ENCODE data around the gene PTPRH.

Gene PTPRH

DNA sequence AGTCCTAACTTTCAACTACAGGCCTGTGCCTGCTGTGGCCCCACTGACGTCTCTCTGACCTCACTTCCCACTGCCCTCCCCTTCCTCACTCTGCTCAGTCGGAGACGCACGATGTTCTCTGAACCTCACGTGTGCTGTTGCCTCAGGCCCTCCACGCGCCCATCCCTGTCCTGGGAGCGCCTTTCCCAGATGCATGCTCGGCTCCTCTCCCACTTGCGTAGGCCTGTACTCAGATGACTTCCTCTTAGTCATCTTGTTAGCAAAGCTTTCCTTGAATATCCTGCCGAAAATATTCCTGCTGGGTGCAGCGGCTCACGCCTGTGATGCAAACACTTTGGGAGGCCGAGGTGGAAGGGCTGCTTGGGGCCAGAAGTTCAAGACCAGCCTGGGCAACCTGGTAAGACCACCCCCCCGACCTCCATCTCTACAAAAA lies 19.9 kb downstream of the PTPRH start:
- Histone ChIP-seq H3K9me3 (ENCODE audit: control insufficient read depth, insufficient read depth, low read length) (no peaks in the 10 kb centered on the region), H3K4me1 (ENCODE audit: control insufficient read depth, insufficient read depth, low read length) (no peaks in the 10 kb centered on the region), H3K4me3 (ENCODE audit: low read depth, low read length) (no peak overlapping the region), H3K27me3 (ENCODE audit: control insufficient read depth, insufficient read depth, low read length) (peaks cover 2% of the 10 kb centered on the region), H3K9ac (ENCODE audit: low read depth, low read length) (no peak overlapping the region), H3K36me3 (ENCODE audit: control insufficient read depth, insufficient read depth, low read length) (no peaks in the 10 kb centered on the region)

DNA sequence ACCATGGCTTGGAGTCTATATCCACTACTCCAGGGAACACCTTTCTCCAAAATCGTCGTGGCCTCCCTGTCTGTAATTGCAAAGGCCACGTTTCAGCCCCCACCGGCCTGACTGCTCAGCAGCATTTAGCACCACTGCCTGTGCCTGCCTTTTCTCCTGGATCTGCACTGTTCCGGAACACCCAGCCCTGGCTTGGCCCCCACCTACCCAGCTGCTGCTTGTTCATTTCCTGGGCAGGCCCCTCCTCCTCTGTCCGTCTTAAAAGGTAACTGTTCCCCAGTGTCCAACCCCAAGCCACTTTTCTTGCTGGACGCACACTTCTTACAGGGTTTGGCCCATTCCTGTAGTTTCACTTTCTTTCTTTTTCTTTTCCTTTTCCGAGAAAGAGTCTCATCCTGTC lies 20.7 kb downstream of the PTPRH start:
- Histone ChIP-seq H3K4me1 (ENCODE audit: control insufficient read depth, insufficient read depth, low read length) (no peaks in the 10 kb centered on the region), H3K27me3 (ENCODE audit: control insufficient read depth, insufficient read depth, low read length) (peaks cover 2% of the 10 kb centered on the region), H3K36me3 (ENCODE audit: control insufficient read depth, insufficient read depth, low read length) (no peaks in the 10 kb centered on the region), H3K9me3 (ENCODE audit: control insufficient read depth, insufficient read depth, low read length) (no peaks in the 10 kb centered on the region), H3K4me3 (ENCODE audit: low read depth, low read length) (no peak overlapping the region), H3K9ac (ENCODE audit: low read depth, low read length) (no peak overlapping the region)

DNA sequence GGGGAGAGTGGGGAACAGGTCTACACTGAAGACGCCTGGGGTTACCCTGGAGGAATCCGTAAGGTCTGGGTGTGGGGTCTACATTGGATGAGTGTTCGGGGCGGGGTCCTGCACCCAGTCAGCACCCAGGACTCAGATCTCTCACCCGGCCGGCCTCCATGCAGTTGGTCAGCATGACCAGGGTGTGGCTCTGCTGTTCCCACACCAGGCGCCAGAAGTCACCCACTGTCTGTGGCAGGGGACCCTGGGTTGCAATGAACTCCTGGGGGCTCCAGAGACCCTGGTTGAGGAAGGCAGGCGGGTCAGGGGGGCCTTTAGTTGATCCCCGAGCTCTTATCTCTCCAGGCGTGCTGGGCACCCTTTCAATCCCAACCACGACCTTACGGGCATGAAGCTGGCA lies 23.2 kb downstream of the PTPRH start:
- H3K4me1 ChIP-seq (ENCODE audit: control insufficient read depth, insufficient read depth, low read length) = no peaks in the 10 kb centered on the region
- no peak overlapping the region for H3K4me3 ChIP-seq (ENCODE audit: low read depth, low read length)
- H3K9ac ChIP-seq (ENCODE audit: low read depth, low read length) = no peak overlapping the region
- no peaks in the 10 kb centered on the region for H3K9me3 ChIP-seq (ENCODE audit: control insufficient read depth, insufficient read depth, low read length)
- H3K36me3 ChIP-seq (ENCODE audit: control insufficient read depth, insufficient read depth, low read length) = no peaks in the 10 kb centered on the region
- H3K27me3 ChIP-seq (ENCODE audit: control insufficient read depth, insufficient read depth, low read length) = peaks cover 13% of the 10 kb centered on the region

DNA sequence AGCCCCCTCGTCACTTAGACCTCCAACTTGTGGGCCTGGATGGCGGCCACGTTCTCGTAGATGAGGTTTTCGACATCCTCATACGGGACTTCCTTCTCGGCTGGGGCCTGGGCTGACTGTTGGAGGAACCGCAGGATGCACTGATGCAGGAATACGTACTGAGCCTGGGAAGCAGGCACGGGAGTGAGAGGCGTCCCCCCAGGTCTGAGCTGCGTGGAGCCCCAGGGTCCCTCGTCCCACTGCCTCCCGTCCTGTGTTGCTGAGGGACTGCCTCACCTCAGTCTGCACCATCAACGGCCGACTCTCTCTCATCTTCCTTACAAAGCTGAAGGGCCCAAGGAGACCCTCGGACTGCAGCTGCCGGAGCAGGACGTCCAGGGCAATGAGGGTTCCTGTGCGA lies 27.6 kb downstream of the PTPRH start:
- Histone ChIP-seq H3K27me3 (ENCODE audit: control insufficient read depth, insufficient read depth, low read length) (peaks cover 23% of the 10 kb centered on the region), H3K4me3 (ENCODE audit: low read depth, low read length) (no peak overlapping the region), H3K9me3 (ENCODE audit: control insufficient read depth, insufficient read depth, low read length) (no peaks in the 10 kb centered on the region), H3K36me3 (ENCODE audit: control insufficient read depth, insufficient read depth, low read length) (no peaks in the 10 kb centered on the region), H3K9ac (ENCODE audit: low read depth, low read length) (no peak overlapping the region), H3K4me1 (ENCODE audit: control insufficient read depth, insufficient read depth, low read length) (no peaks in the 10 kb centered on the region)

GRCh38 chr19:55179606-55180484 lies 29.5 kb downstream of the PTPRH start, which contains the start of gene SYT5:
TSS of gene SYT5 (minus strand) at chr19:55180289. CDS start at chr19:55179041, 1,248 bp downstream.
- Histone ChIP-seq H3K4me1 (ENCODE audit: control insufficient read depth, insufficient read depth, low read length) (peaks cover 4% of the 10 kb centered on the region), H3K9ac (ENCODE audit: low read depth, low read length) (no peak within 1 kb of the TSS), H3K9me3 (ENCODE audit: control insufficient read depth, insufficient read depth, low read length) (no peaks in the 10 kb centered on the region), H3K36me3 (ENCODE audit: control insufficient read depth, insufficient read depth, low read length) (no peaks in the 10 kb centered on the region), H3K27me3 (ENCODE audit: control insufficient read depth, insufficient read depth, low read length) (peaks cover 37% of the 10 kb centered on the region), H3K4me3 (ENCODE audit: low read depth, low read length) (peak within 1 kb of the TSS; percentile 80)

- H3K9ac ChIP-seq (ENCODE audit: low read depth, low read length) = no peak overlapping the region
- H3K36me3 ChIP-seq (ENCODE audit: control insufficient read depth, insufficient read depth, low read length) = no peaks in the 10 kb centered on the region
- peak overlapping the region; percentile 80 for H3K4me3 ChIP-seq (ENCODE audit: low read depth, low read length)
- no peaks in the 10 kb centered on the region for H3K9me3 ChIP-seq (ENCODE audit: control insufficient read depth, insufficient read depth, low read length)
- peaks cover 39% of the 10 kb centered on the region for H3K27me3 ChIP-seq (ENCODE audit: control insufficient read depth, insufficient read depth, low read length)
- H3K4me1 ChIP-seq (ENCODE audit: control insufficient read depth, insufficient read depth, low read length) = peaks cover 4% of the 10 kb centered on the region
Observed at GRCh38 chr19:55178781-55179599, 30.3 kb downstream of the PTPRH start.

GRCh38 chr19:55176076-55176475 lies 33.2 kb downstream of the PTPRH start:
- H3K4me3 ChIP-seq (ENCODE audit: low read depth, low read length) = peak overlapping the region; percentile 73
- H3K9me3 ChIP-seq (ENCODE audit: control insufficient read depth, insufficient read depth, low read length) = no peaks in the 10 kb centered on the region
- H3K27me3 ChIP-seq (ENCODE audit: control insufficient read depth, insufficient read depth, low read length) = peaks cover 46% of the 10 kb centered on the region
- no peak overlapping the region for H3K9ac ChIP-seq (ENCODE audit: low read depth, low read length)
- peaks cover 7% of the 10 kb centered on the region for H3K4me1 ChIP-seq (ENCODE audit: control insufficient read depth, insufficient read depth, low read length)
- H3K36me3 ChIP-seq (ENCODE audit: control insufficient read depth, insufficient read depth, low read length) = no peaks in the 10 kb centered on the region

- Histone ChIP-seq H3K27me3 (ENCODE audit: control insufficient read depth, insufficient read depth, low read length) (peaks cover 43% of the 10 kb centered on the region), H3K4me1 (ENCODE audit: control insufficient read depth, insufficient read depth, low read length) (peaks cover 7% of the 10 kb centered on the region), H3K4me3 (ENCODE audit: low read depth, low read length) (peak overlapping the region; percentile 73), H3K9me3 (ENCODE audit: control insufficient read depth, insufficient read depth, low read length) (no peaks in the 10 kb centered on the region), H3K36me3 (ENCODE audit: control insufficient read depth, insufficient read depth, low read length) (no peaks in the 10 kb centered on the region), H3K9ac (ENCODE audit: low read depth, low read length) (peak overlapping the region; percentile 37)
Observed at GRCh38 chr19:55175117-55175867, 34.0 kb downstream of the PTPRH start.

- Histone ChIP-seq H3K9me3 (ENCODE audit: control insufficient read depth, insufficient read depth, low read length) (no peaks in the 10 kb centered on the region), H3K9ac (ENCODE audit: low read depth, low read length) (no peak overlapping the region), H3K36me3 (ENCODE audit: control insufficient read depth, insufficient read depth, low read length) (no peaks in the 10 kb centered on the region), H3K4me3 (ENCODE audit: low read depth, low read length) (peak overlapping the region; percentile 73), H3K27me3 (ENCODE audit: control insufficient read depth, insufficient read depth, low read length) (peaks cover 46% of the 10 kb centered on the region), H3K4me1 (ENCODE audit: control insufficient read depth, insufficient read depth, low read length) (peaks cover 7% of the 10 kb centered on the region)
Observed at GRCh38 chr19:55174425-55175116, 34.7 kb downstream of the PTPRH start.

GRCh38 chr19:55173714-55174409 lies 35.4 kb downstream of the PTPRH start:
- Histone ChIP-seq H3K9me3 (ENCODE audit: control insufficient read depth, insufficient read depth, low read length) (no peaks in the 10 kb centered on the region), H3K9ac (ENCODE audit: low read depth, low read length) (no peak overlapping the region), H3K36me3 (ENCODE audit: control insufficient read depth, insufficient read depth, low read length) (no peaks in the 10 kb centered on the region), H3K4me3 (ENCODE audit: low read depth, low read length) (peak overlapping the region; percentile 73), H3K27me3 (ENCODE audit: control insufficient read depth, insufficient read depth, low read length) (peaks cover 50% of the 10 kb centered on the region), H3K4me1 (ENCODE audit: control insufficient read depth, insufficient read depth, low read length) (peaks cover 7% of the 10 kb centered on the region)
